Endothelial cell of umbilical vein (primary cell): ENCODE data around the gene APBB2. TPM values are rescaled to one million over a fixed set of nuclear protein-coding genes. Genes with fewer than 3 reads are reported as not detected.

Experiments used
- BruUV-seq: library from RNA; stranded (reverse); fragments of 400-500 nt; replicated peaks from 2 replicates; lab custom pipeline; 2021; lab: Mats Ljungman, UMichigan
- CTCF ChIA-PET: fragments of 300-600, 350-600 bp; sonication (Branson Sonifier 250); formaldehyde crosslinking; loops from one replicate; lab custom pipeline; 2021; ENCODE audit warnings: antibody characterized with exemption, inconsistent platforms; lab: Charles Lee
- POLR2A ChIA-PET: fragments of 300-600, 350-600 bp; sonication (Branson Sonifier 250); formaldehyde crosslinking; loops from one replicate; lab custom pipeline; 2021; ENCODE audit warnings: antibody characterized with exemption, inconsistent platforms; lab: Charles Lee
- DNase-seq: peaks from one replicate; pipeline ENCODE4 v3.0.0-alpha.2; 2011; ENCODE audit warnings: low read depth, low spot score
- FAIRE-seq: peaks from 2 replicates; lab custom pipeline; 2011; peaks lifted over from hg19 to GRCh38; lab: Jason Lieb, UNC
- H2AFZ ChIP-seq: 2 replicates; pipeline ENCODE4 v1.6.0; 2012; ENCODE audit warnings: low read depth, low read length, control low read depth, inconsistent platforms
- H3K27ac ChIP-seq: 2 replicates; pipeline ENCODE4 v1.5.1; 2011; ENCODE audit warnings: low read depth, mild to moderate bottlenecking, control low read depth, low read length, moderate library complexity; ENCODE audit not compliant: insufficient read depth
- H3K27me3 ChIP-seq, 2 experiments: 2 replicates each; pipeline versions ENCODE4 v1.6.0 to v1.6.1; 2011; ENCODE audit warnings: low read length in 2 of 2, mixed read lengths in 1 of 2; ENCODE audit not compliant: control insufficient read depth in 2 of 2, insufficient read depth in 2 of 2
- H3K36me3 ChIP-seq, 2 experiments: 2 replicates in 1 of 2; 3 replicates in 1 of 2; pipeline ENCODE4 v1.5.1; 2011; ENCODE audit warnings: low read length in 2 of 2, mild to moderate bottlenecking in 1 of 2, moderate library complexity in 1 of 2; ENCODE audit not compliant: control insufficient read depth in 2 of 2, insufficient read depth in 2 of 2; ENCODE audit errors: extremely low read depth in 1 of 2
- H3K4me1 ChIP-seq: 3 replicates; pipeline ENCODE4 v1.5.1; 2011; ENCODE audit warnings: mild to moderate bottlenecking, low read length; ENCODE audit not compliant: control insufficient read depth, insufficient read depth; ENCODE audit errors: extremely low read depth
- H3K4me2 ChIP-seq: 2 replicates; pipeline ENCODE4 v1.6.1; 2011; ENCODE audit warnings: low read length, control low read depth, mixed read lengths; ENCODE audit not compliant: insufficient read depth
- H3K4me3 ChIP-seq, 3 experiments: fragments of 200-600 bp in 1 of 3; sonication (generic), shearing (Covaris generic) in 1 of 3; replicated peaks in 1 of 3; 2 replicates each; pipeline ENCODE4 v1.5.1; 2011 to 2016; ENCODE audit warnings: control low read depth in 3 of 3, low read length in 3 of 3, mild to moderate bottlenecking in 2 of 3, inconsistent platforms in 1 of 3, low read depth in 1 of 3, moderate library complexity in 1 of 3; ENCODE audit not compliant: insufficient read depth in 1 of 3
- H3K79me2 ChIP-seq: 2 replicates; pipeline ENCODE4 v1.6.0; 2012; ENCODE audit warnings: low read length, inconsistent platforms; ENCODE audit not compliant: control insufficient read depth, insufficient read depth
- H3K9ac ChIP-seq: replicated peaks from 2 replicates; pipeline ENCODE3; 2011; ENCODE audit warnings: low read length, control low read depth; ENCODE audit not compliant: insufficient read depth; ENCODE audit errors: extremely low read depth
- H3K9me1 ChIP-seq: replicated peaks from 3 replicates; pipeline ENCODE4 v1.6.0; 2011; ENCODE audit warnings: mild to moderate bottlenecking, low read length; ENCODE audit not compliant: control insufficient read depth, insufficient read depth; ENCODE audit errors: extremely low read depth
- H3K9me3 ChIP-seq: replicated peaks from 2 replicates; pipeline ENCODE4 v1.5.1; 2012; ENCODE audit warnings: low read length, inconsistent platforms; ENCODE audit not compliant: control insufficient read depth, insufficient read depth
- H4K20me1 ChIP-seq: replicated peaks from 2 replicates; pipeline ENCODE3; 2011; ENCODE audit warnings: mild to moderate bottlenecking, low read length; ENCODE audit not compliant: control insufficient read depth, insufficient read depth; ENCODE audit errors: extremely low read depth
- EZH2 ChIP-seq: IDR thresholded peaks from 2 replicates; pipeline ENCODE4 v1.6.1; 2012; ENCODE audit warnings: borderline replicate concordance, low read depth, mild to moderate bottlenecking, moderate library complexity, low read length, inconsistent platforms; ENCODE audit not compliant: severe bottlenecking
- FOS ChIP-seq: IDR thresholded peaks from 2 replicates; pipeline ENCODE4 v1.6.1; 2011; ENCODE audit warnings: mild to moderate bottlenecking, low read length, moderate library complexity, borderline replicate concordance; ENCODE audit not compliant: insufficient read depth
- GATA2 ChIP-seq: IDR thresholded peaks from 2 replicates; pipeline ENCODE4 v1.7.0; 2011; ENCODE audit warnings: low read depth, mild to moderate bottlenecking, moderate library complexity, mixed read lengths, low read length; ENCODE audit not compliant: insufficient read length, insufficient read depth
- JUN ChIP-seq: IDR thresholded peaks from 2 replicates; pipeline ENCODE4 v1.6.1; 2011; ENCODE audit warnings: borderline replicate concordance, low read depth; ENCODE audit not compliant: insufficient read length, insufficient read depth
- MYC ChIP-seq: IDR thresholded peaks from one replicate; pipeline ENCODE4 v1.6.1; 2011; ENCODE audit warnings: mild to moderate bottlenecking, low read depth, low read length
- POLR2A ChIP-seq: IDR thresholded peaks from 2 replicates; pipeline ENCODE4 v1.6.1; 2012; ENCODE audit warnings: low read depth, mild to moderate bottlenecking, control low read depth, low read length
- POLR2AphosphoS5 ChIP-seq: IDR thresholded peaks from 2 replicates; pipeline ENCODE4 v1.6.1; 2012; ENCODE audit warnings: low read depth, mild to moderate bottlenecking, control low read depth, low read length, moderate library complexity; ENCODE audit not compliant: insufficient read depth
- dilution Hi-C: fragments of 300-500 bp; cut with MboI; formaldehyde crosslinking; loops from one replicate; pipeline ENCODE4 v1.15.0; 2019; ENCODE audit warnings: low sequenced_read_pairs; ENCODE audit not compliant: extremely low pct_ligation_motif_present
- intact Hi-C: fragments of 100-400 bp; cut with micrococcal nuclease; formaldehyde crosslinking; loops from one replicate; pipeline ENCODE4 v1.10.0; 2022
- polyA plus RNA-seq, 4 experiments: library from polyadenylated mRNA; depleted of rRNA in 3 of 4; stranded (reverse) in 3 of 4; unstranded in 1 of 4; fragments of >200 nt; gene quantifications; 2 replicates each; pipeline versions ENCODE4 v1.2.1 to v1.2.3, GENCODE V29; 2011 to 2012; ENCODE audit warnings: missing spikeins in 1 of 4
- total RNA-seq: library from RNA; stranded (reverse); gene quantifications from 2 replicates; pipeline ENCODE4 v1.2.3, GENCODE V29; 2021
- TF ChIP-seq, protein P1 (sequence below), 2 donors: IDR thresholded peaks; 1 replicate in 1 of 2; 2 replicates in 1 of 2; pipeline ENCODE4 v1.5.1; 2011; ENCODE audit warnings: low read length in 2 of 2, mild to moderate bottlenecking in 2 of 2, moderate library complexity in 2 of 2, control low read depth in 1 of 2, inconsistent platforms in 1 of 2, low read depth in 1 of 2; ENCODE audit not compliant: insufficient read depth in 1 of 2; ENCODE audit errors: extremely low read depth in 1 of 2
- TF ChIP-seq, protein P2 (sequence below): IDR thresholded peaks from 2 replicates; pipeline ENCODE4 v1.6.1; 2011; ENCODE audit not compliant: insufficient read depth, insufficient read length

APBB2 gene
- total and polyA plus RNA-seq, 2 donors (not counting 3 experiments of a cell fraction or from before 2014, with no cell fraction given), result 79.8 to 124 TPM

DNA sequence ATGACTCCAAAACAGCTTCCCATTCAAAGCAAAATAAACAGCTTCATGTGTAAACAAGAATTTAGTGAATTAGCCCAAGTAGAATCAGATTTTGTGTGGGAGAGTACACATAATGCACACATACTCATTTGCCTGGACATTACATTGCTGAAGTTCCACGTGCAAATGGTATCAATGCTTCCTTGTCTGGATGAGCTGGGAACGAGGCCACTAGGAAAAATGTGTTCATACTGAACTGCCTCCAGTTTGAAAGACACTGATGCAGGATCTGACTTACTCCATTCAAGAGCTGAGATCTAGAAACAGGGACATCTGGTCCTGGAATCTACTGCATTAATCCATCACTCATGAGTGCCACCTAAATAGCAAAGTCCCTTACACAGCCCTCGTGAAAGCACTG, 228.0 kb downstream of the APBB2 start:
- no TSS peak for BruUV-seq
- Histone ChIP-seq H3K4me3 (no peak overlapping the region), H3K4me2 (no peak overlapping the region), H3K36me3 (no peaks in the 10 kb centered on the region), H2AFZ (no peak overlapping the region), H4K20me1 (no peaks in the 10 kb centered on the region), H3K9me3 (no peaks in the 10 kb centered on the region), H3K27me3 (no peaks in the 10 kb centered on the region), H3K9me1 (no peaks in the 10 kb centered on the region), H3K4me1 (peaks cover 20% of the 10 kb centered on the region), H3K79me2 (peaks cover 50% of the 10 kb centered on the region), H3K27ac (no peak overlapping the region), H3K9ac (no peak overlapping the region)
- dilution Hi-C loops (no loop called here), intact Hi-C loops (no loop called here)
- no peak for FAIRE-seq
- ChIA-PET POLR2A (interaction anchor here (0.6 kb wide), 1 partner anchor 42 kb away, joined by 3 read pairs; no protein-coding TSS in a partner anchor), CTCF (interaction anchor here (0.9 to 2.8 kb wide), 6 partner anchors 10 to 225 kb away, joined by 3 to 15 read pairs (median 3); no protein-coding TSS in a partner anchor)
- DNase-seq, result no peak
- no peak for TF ChIP-seq FOS

DNA sequence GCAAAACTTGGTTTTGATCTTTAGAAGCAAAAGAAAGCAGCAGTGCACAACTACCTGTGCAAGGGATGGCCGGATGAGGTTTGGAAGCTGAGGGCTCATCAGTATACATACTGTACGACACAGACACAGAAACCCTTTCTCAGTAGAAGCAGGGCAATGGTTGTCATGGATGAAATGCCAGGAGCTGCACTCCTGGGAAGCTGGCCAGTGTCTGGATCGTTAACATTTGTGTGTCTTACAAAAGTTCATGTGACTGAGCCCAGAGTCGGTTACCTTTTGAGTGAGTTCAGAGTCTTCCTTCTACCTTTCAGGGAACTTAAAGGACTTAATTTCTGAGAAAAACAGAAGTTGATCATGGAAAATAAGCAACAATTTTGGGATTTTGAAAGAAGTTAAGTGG, 230.3 kb downstream of the APBB2 start:
- Histone ChIP-seq H3K27me3 (no peaks in the 10 kb centered on the region), H3K4me1 (no peaks in the 10 kb centered on the region), H3K36me3 (no peaks in the 10 kb centered on the region), H3K9ac (no peak overlapping the region), H3K4me3 (no peak overlapping the region), H3K4me2 (no peak overlapping the region), H3K27ac (no peak overlapping the region), H2AFZ (no peak overlapping the region), H3K79me2 (peaks cover 41% of the 10 kb centered on the region), H3K9me3 (no peaks in the 10 kb centered on the region), H3K9me1 (no peaks in the 10 kb centered on the region), H4K20me1 (no peaks in the 10 kb centered on the region)
- DNase-seq (no peak), FAIRE-seq (no peak)
- POLR2A ChIA-PET, result no interaction called here
- BruUV-seq, result no TSS peak
- CTCF ChIA-PET, result interaction anchor here (2.8 to 9.3 kb wide), 2 partner anchors 8 to 229 kb away, joined by 15 to 179 read pairs; partner anchors contain the start of gene APBB2
- TF ChIP-seq, protein P1, sequence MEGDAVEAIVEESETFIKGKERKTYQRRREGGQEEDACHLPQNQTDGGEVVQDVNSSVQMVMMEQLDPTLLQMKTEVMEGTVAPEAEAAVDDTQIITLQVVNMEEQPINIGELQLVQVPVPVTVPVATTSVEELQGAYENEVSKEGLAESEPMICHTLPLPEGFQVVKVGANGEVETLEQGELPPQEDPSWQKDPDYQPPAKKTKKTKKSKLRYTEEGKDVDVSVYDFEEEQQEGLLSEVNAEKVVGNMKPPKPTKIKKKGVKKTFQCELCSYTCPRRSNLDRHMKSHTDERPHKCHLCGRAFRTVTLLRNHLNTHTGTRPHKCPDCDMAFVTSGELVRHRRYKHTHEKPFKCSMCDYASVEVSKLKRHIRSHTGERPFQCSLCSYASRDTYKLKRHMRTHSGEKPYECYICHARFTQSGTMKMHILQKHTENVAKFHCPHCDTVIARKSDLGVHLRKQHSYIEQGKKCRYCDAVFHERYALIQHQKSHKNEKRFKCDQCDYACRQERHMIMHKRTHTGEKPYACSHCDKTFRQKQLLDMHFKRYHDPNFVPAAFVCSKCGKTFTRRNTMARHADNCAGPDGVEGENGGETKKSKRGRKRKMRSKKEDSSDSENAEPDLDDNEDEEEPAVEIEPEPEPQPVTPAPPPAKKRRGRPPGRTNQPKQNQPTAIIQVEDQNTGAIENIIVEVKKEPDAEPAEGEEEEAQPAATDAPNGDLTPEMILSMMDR (IDR thresholded peaks at IDR 0.05; ENCODE audit: extremely low read depth in 1 of 2, insufficient read depth in 1 of 2, low read depth in 1 of 2, low read length in 2 of 2), result no peak
- TF ChIP-seq FOS (no peak), MYC (no peak), POLR2A (no peak), POLR2AphosphoS5 (no peak), GATA2 (no peak), JUN (no peak), EZH2 (no peak)
- TF ChIP-seq, protein P2, sequence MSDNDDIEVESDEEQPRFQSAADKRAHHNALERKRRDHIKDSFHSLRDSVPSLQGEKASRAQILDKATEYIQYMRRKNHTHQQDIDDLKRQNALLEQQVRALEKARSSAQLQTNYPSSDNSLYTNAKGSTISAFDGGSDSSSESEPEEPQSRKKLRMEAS, result no peak
- dilution Hi-C loops (no loop called here), intact Hi-C loops (no loop called here)
